HG03066 (cell line): ENCODE results near the gene TMOD2.
"Not testable (repeated sequence)": the region's sequence is repeated elsewhere in the genome, so short reads cannot be mapped to it uniquely, and the experiment has no call there.

ENCODE experiments used
- ATAC-seq: cut with Tn5 transposase; IDR thresholded peaks from one replicate; pipeline ENCODE4 v1.9.1; 2021; ENCODE audit warnings: low read depth; ENCODE audit not compliant: unreplicated experiment

The TMOD2 gene

GRCh38 chr15:51768018-51768417 lies 16.6 kb downstream of the TMOD2 start:
- ATAC-seq, result no peak

- no peak for ATAC-seq
Measured at GRCh38 chr15:51770902-51771301, 19.5 kb downstream of the TMOD2 start.

- no peak for ATAC-seq
Measured at GRCh38 chr15:51771773-51772172, 20.4 kb downstream of the TMOD2 start.

GRCh38 chr15:51774916-51775315 lies 23.5 kb downstream of the TMOD2 start:
- no peak for ATAC-seq

GRCh38 chr15:51775967-51776816 lies 24.8 kb downstream of the TMOD2 start:
- no peak for ATAC-seq

- peak; percentile 83 for ATAC-seq
Measured at GRCh38 chr15:51776952-51777569, 25.7 kb downstream of the TMOD2 start.

- ATAC-seq, result no peak
Measured at GRCh38 chr15:51780636-51781035, 29.2 kb downstream of the TMOD2 start.

- no peak for ATAC-seq
Measured at GRCh38 chr15:51781506-51781905, 30.1 kb downstream of the TMOD2 start.

- no peak for ATAC-seq
Measured at GRCh38 chr15:51782357-51782896, 31.0 kb downstream of the TMOD2 start.

GRCh38 chr15:51783967-51784366 lies 32.6 kb downstream of the TMOD2 start:
- ATAC-seq, result no peak

GRCh38 chr15:51787130-51787529 lies 35.7 kb downstream of the TMOD2 start:
- ATAC-seq, result not testable (repeated sequence)

GRCh38 chr15:51792474-51792873 lies 41.1 kb downstream of the TMOD2 start:
- ATAC-seq, result not testable (repeated sequence)

GRCh38 chr15:51793521-51794305 lies 42.3 kb downstream of the TMOD2 start:
- no peak for ATAC-seq

GRCh38 chr15:51796847-51797401 lies 45.5 kb downstream of the TMOD2 start:
- ATAC-seq, result no peak

- ATAC-seq, result no peak
Measured at GRCh38 chr15:51798281-51798680, 46.9 kb downstream of the TMOD2 start.

- no peak for ATAC-seq
Measured at GRCh38 chr15:51799282-51800252, 48.2 kb downstream of the TMOD2 start.

GRCh38 chr15:51801391-51801835 lies 50.0 kb downstream of the TMOD2 start:
- ATAC-seq, result no peak

- no peak for ATAC-seq
Measured at GRCh38 chr15:51802593-51802992, 51.2 kb downstream of the TMOD2 start.

GRCh38 chr15:51803965-51804364 lies 52.6 kb downstream of the TMOD2 start:
- ATAC-seq, result no peak
